ENCODE measurements around the gene DPM2.
A peak's percentile ranks its signal among the peaks of the same experiment; 100 is the strongest.

The DPM2 gene

DNA sequence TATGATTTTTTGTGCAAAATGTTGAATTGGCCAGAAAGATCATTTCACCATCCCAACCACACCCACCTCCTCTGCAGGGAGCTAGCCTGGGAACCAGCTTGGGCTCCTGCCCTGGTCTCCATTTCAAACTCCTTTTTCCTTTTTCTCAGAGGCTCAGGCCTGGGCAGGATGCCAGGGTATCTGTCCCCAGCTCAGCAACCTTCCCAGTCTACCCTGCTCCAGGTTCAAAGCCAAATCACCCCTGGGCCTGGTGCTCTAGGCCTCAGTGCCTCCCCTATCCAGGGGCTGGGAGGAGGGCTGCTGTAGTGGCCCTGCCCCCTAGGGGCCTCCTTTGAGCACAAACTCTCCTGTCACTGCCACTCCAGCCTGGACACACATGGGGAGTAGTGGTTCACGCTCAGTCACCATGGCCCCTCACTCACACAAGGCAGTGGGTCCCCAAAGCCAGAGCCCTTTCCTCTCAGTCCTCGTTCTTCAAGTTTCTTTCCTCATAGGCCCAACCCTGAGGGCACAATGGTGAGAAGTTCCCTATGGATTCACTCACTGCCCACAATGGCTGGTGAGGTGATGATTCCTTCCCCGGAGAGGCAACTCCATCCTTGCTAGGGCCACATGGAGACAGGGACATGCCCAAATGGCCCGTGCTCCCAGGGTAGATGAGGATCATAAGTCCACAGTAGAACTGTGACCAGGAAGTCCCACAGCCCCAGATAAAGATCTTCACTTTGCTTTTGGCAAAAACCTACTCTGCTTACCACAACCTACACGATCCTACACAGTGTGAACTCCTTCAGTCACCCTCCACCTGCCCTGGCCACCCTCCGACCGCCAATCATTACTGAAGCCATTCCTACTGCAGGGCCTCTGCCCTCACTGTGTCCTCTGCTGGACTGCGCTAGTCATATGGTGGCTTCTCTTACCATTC lies 19.2 kb downstream of the DPM2 start:
- DNase-seq (ENCODE audit: low read depth in 2 of 2): no peak

DNA sequence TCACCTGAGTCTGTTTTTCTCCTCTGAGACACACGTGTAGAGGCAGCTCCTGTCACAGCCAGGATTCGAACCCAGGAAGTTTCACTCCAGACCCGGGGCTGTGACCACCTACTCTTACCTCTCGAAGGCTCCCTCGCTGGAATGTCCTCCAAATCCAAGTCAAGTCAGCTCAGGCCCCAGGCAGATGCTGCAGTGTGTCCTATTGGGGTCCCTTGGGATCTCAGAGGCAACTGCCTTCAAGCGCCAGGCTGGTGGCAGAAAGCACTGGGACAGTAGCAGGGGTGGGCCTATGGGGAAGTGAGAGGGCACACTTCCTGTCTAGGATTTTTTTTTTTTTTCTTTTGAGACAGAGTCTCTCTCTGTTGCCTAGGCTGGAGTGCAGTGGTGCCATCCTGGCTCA lies 20.1 kb downstream of the DPM2 start:
- no peak for DNase-seq (ENCODE audit: low read depth in 2 of 2)

DNA sequence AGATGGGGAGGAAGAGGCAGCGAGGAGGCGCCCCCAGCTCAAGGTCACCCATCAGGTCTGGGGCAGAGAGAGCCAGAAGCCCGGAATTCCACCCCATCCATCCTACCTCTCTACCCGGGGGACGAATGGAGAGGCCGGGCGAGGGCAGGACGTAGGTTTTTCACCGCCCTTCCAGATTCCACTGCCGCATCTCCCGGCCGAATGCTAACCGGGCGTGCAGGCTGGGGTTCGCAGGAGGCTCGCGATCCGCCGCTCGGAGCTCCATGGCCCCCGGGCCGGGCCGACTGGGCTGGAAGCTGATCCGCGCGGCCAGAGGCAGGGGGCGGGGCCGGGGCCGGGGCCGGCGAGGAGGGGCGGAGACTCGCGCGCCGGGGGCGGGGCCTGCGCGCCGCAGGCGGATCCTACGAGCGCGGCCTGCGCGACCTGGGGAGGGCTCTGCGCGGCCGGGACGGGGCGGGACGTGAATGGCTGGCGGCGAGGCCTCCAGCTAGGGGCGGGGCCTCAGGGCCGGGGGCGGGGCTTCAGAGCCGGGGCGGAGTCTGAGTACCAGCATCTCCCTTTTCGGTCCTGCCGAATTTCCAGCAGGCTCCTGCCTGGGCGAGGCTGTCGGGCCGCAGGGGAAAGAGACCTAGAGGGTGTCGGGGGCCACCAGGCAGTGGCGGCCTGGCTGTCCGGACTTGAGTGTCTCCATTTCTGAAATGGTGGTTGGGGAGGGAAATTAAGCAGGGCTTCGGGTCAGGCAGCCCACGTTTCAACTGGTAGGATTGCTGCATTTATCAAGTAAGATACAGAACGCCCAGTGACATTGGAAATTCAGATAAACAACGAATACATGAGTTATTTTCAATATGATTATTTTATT lies 20.7 kb downstream of the DPM2 start, which contains the start of gene ST6GALNAC4:
Gene ST6GALNAC4, minus strand, starts transcription at position 322 of the 862 bp plus-strand sequence. CDS start 622 bp downstream, outside the sequence.
- peak; percentile 92 to 98 for DNase-seq (ENCODE audit: low read depth in 2 of 2)

DNA sequence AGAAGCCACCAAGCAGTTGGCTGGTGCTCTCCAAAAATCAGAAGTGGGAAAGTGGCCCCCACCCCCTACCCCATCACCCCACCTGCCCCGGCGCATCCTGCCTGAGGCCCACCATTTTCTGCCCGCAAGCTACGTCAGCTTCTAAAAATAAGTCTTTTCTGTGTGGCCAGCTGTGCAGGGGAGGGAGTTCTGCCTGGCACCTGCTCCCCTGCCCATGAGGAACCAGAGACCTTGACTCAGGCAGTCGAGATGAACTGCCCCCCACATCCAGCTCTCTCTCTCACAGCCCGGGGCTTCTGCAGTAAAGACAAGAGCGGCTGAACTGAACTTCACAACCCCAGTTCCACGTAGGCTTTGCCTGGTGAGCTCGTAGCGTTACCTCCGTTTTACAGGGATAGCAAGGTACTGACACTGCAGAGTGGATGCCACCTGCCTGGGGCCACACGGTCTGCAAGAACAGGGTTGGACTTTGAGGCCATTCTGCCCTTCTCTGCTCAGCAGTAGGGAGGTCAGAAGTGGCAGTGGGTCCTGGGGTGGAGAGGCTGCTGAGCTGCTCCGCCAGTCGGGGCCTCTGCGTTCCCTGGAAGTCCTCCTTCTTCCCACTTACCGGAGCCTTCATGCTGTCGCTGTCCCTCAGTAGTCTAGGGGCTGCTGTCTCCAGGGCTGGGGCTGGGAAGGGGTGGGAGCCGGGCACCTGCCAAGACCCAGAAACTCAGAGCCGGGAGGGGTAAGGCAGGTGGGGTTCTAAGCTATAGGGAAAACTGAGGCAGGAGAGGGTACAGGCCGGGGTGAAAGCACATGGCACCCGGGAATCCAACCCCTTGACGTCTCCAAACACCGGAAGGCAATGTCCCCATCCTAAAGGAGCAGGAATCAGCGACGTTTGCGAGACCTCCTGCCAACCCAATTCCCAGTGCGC lies 21.6 kb downstream of the DPM2 start:
- no peak for DNase-seq (ENCODE audit: low read depth in 2 of 2)

DNA sequence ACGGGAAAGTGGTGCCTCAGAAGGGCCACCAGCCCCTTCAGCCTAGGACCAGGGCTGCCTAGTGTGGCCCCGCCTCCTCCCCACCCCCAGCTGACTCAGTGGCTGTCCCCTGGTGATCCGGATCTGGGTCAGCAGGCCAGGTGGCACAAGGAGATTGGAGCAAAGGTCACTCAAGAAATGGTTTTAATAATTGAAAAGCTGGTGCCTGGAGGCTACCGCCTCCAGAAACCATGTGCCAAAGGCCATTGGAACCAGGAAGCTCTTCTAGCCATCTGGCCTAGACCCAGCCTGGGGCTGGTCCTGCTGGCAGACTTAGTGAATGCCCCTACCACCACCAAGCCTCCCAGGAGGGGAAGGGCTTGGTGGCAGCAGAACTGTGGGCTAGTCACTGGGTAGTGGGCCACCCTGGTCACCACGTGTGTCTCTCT lies 22.3 kb downstream of the DPM2 start:
- DNase-seq (ENCODE audit: low read depth in 2 of 2): no peak

DNA sequence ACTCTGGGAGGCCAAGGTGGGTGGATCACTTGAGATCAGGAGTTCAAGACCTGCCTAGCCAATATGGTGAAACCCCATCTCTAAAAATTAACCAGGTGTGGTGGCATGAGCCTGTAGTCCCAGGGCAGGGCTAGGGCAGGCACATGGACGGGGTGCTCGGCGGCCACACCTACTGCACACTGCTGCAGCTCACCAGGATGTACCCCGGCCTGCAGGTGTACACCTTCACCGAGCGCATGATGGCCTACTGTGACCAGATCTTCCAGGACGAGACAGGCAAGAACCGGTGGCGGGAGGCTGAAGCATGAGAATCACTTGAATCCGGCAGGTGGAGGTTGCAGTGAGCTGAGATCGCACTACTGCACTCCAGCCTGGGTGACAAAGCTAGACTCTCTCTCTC lies 24.0 kb downstream of the DPM2 start:
- DNase-seq (ENCODE audit: low read depth in 2 of 2): no peak

DNA sequence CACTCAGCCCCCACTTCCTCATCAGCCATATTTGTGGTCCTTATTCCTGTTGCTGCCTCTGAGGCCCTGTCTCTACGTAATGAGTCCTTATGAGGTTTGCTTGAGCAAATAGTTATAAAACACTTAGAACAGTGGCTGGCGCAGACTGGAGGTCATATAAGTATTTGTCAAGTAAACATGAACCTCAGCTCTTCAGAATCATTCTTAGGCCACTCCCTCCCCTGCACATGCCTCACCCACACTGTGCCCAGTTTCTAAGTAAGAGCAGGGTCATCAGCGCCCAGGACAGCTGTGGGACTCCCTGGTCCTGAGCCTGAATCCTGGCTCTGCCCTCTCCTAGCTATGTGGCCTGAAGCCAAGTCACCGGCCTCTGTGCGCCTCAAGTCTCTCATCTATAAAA lies 24.8 kb downstream of the DPM2 start:
- DNase-seq (ENCODE audit: low read depth in 2 of 2): no peak

DNA sequence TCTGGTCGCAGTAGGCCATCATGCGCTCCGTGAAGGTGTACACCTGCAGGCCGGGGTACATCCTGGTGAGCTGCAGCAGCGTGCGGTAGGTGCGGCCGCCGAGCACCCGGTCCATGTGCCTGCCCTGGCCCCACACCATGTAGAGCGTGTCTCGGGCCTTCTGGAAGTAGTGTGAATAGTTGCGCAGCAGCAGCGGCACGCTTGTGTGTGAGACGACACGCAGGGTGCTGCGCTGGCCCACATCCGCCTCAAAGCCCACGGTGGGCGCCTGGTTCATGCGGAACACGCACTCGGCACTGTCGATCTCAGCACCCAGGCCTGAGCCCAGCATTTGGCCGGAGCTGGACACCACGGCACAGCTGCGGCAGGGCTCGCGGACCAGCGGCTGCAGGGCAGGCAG lies 25.4 kb downstream of the DPM2 start:
- DNase-seq (ENCODE audit: low read depth in 2 of 2): no peak

DNA sequence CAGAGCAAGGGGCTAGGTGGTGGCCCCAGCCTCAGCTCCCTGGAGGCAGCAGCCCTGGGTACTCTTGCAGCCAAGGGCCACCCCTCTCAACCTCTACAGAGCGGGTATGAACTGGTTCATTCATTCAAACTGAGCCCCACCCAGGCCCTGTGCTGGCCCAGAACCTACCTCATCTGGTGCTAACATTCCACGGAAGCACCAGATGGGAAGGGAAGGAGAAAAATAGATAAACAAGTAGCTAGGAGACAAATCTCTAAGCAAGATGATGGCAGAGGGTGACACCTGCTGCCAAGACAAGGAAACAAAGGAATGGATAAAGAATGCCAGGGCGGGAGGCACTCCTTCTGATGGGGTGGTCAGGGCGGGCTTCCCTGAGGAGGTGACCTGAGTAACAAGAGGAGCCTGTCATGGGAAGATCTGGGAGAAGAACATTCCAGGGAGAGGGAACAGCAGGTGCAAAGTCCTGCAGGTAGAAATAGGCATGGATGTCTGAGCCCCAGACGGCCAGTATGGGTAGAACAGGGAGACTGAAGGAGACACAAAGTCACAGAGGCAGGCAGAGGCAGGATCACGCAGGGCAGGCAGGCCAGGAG lies 26.9 kb downstream of the DPM2 start:
- DNase-seq (ENCODE audit: low read depth in 2 of 2): no peak

DNA sequence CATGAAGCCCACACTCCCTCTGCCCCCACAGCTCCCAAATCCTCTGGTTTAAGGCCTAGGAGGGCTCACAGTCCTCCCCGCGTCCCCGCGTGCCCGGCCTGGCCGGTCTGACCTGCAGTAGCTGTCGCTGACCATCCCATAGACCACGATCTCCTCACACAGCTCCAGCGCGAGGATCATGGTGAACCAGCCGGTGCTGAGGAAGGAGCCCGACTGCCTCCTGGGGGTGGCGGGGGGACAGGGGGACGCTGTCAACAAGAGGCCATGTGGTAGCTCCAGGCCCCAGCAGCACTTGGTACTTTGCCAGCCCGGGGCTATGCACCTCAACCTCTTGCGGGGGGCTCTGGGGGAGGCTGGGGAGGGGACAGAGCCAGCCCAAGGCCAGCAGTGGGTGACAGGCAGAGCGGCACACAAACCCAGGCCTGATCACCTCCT lies 27.8 kb downstream of the DPM2 start:
- no peak for DNase-seq (ENCODE audit: low read depth in 2 of 2)

DNA sequence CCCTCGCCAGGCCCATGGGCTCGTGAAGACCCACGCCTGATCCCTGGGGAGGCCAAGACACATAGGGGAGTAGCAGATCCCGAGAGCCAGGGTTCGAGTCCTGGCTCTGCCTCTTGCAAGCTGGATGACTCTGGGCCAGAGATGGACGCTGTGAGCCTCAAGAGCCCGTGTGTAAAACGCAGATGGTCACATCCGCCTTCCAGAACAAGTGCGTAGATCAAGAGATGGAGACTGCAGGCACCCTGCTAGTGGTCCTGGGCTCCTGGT lies 29.1 kb downstream of the DPM2 start:
- no peak for DNase-seq (ENCODE audit: low read depth in 2 of 2)

DNA sequence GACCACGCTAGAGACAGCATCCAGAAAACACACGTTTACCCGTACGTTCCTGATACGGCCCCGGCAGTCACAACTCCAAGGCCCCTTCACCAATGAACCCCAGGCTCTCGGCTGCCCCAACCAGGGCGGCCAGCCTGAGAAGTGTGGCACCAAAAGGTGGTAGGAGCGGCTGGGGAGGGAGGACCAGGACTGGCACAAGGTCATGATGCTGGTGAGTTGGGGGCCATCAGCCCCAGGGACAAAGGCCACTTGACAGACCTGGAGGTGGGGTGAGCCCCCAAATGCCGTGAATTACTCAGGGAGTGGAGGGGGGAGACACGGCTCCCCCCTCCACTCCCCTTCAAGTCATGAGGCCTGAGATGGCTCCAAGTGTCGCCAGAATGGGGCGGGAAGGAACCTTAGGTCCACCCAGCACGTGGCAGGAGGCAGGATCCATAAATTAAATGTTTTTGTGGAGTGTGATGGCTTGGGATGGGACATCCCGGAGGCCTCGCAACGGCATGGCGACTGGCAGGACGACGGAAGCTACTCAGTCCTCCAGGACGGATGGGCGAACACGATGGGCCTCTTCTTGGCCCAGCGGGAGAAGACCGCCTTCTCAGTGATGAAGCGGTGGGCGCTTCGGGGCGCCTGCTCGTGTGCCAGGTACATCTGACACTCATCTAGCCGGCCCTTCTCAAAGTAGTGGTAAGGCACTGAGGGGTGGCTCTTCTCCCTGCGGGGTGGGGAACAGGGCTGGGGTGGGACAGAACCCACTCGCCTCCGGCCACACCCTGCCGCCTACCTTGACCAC lies 29.6 kb downstream of the DPM2 start:
- DNase-seq (ENCODE audit: low read depth in 2 of 2): no peak

DNA sequence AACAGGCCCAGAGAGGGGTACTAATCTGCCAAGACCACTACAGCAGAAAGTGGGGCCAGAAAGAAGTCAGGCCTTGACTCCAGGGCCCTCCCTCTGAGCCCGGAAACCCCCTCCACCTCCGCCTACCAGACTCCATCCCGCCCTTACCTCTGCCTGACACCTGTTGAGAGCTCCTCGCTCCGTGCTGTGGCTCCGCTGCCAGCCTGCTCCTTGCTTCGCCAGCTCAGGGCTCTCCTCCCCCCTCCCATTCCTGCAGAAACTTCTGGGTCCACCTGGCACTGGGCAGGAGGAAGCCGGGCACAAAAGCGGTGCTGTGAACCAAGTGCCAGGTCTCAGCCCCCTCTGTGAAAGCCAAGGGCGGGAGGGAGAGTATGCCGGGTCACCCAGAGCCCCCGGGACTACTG lies 31.9 kb downstream of the DPM2 start:
- DNase-seq (ENCODE audit: low read depth in 2 of 2): no peak

DNA sequence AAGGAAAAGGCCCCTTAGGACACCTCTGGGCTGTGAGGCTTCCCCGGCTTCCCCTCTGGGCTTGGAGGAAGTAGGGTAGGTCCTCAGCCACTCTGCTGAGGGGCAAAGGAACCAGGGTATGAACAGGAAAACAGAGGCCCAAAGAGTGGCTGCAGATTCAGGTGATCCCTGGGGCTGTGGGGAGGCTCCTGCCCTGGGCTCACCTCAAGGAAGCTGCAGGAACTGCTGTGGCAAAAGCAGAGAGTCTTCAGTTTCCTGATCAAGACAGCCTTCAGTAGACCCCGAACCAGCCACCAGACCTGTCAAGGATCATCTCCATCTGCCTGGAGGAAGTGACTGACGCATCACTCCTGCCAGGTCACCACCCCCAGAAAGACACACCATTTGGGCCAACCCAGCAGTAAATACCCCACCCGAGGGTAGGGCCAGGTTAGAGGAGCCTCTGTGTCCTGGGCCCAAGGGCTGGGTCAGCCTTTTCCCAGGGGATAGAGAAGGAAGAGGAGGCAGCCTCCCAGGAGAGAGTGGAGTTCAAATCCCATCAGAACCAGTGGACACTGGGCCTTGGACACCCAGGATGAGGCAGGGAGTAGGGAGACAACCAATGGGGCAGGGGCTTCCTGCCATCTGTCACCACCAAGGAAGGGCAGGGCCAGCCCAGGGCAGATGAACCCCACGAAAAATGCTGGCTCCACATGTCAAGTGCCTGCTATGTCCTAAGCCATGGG lies 32.5 kb downstream of the DPM2 start:
- DNase-seq (ENCODE audit: low read depth in 2 of 2): no peak

DNA sequence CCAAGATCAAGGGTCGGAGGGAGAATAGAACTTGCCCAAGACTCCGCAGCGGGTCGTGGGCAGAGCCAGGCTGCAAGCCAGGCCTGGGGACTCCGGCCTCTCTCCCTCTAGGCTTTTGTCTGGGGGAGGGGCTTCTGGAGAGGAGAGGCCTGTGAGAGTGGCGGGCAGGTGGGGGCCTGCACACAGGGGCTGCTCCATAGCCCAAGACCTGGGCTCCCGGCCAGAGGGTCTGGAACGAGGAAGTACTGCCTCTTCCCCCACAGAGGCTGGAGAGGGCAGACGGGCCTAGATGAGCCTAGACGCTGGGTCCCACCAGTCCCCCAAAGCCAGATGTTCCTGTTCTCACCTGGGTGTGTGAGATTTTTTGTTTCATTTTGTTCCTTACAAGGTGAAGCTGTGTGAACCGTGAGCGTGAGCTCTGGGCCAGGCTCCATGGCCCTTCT lies 33.1 kb downstream of the DPM2 start:
- DNase-seq (ENCODE audit: low read depth in 2 of 2): no peak

DNA sequence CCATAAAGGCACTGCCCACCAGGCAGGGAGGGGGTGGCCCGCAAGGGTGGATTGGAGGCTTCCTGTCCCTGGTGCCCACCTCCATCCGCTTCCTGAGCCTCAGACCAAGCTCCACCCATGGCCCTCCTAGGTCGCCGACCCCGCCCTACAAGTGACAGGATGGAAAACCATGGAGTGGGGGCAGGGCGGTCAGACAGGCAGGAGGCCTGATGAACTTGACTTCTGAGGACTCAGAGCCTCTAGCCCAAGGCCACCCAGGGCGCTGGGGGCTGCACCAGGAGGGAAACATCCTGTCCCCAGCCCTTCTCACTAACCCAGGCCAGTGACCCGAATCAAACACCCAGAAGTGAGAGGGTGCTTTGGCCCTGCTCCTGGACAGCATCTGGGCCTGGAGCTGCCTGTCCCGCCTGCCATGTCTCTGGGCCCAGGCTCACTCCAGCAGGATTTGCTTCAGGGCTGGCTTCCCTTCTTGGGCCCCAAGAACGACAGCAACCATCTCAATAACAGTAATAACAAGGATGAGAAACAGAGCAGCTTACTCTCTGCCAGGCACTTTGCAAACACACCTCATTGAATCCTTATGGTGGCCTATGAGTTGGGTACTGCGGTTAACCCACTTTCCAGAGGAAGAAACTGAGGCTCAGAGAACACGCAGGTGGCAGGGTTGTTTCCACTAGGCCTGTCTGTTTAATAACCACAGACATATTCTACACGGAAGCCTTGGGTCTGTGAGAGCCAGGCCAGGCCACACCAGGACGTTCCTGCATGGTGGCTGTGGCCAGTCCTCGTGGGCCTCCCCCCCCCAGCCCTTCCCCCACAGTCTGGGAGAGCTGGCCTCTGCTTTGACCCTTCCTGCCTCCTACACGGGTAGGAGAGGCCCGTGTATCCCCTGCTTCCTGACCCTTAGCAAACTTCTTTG lies 33.8 kb downstream of the DPM2 start:
- peak; percentile 62 to 88 for DNase-seq (ENCODE audit: low read depth in 2 of 2)

DNA sequence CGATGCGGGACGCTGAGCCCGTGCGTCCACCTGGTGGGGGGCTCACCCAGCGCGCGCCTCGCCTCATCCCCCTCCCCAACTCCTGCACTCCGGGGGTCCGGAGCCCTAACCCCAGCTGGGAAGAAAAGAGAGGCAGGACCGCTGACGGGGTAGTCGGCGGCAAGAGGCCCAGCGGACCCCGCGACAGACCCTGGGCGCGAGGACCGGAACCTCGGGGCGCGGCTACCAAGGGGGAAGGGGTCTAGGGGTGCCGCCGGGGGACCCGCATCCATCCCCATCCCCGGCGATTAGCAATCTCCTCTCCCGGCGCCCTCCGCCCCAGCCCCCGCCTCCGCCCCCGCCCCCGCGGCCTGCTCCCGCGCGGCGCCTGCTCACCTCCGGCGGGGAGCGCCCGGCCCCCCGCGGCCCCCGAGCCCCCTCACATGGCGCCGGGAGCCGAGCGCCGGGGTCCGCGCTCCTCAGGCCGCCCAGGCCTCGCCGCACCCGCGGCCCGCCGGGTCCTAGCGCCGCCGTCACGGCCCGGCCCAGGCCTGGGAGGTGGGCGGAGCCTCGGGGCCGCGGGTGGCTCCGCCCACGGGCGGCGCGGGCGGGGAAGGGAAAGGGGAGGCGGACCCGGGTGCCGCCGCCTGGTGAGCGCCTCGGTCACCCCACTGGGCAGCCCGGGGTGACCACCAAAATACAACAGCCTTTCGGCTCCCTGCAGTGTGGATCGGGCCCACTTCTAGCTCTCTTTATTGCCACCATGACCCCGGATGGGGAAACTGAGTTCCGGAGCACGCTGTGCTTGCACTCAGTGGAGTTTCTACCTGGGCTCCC lies 38.3 kb downstream of the DPM2 start, which contains the start of gene ST6GALNAC6:
Gene ST6GALNAC6, minus strand, starts transcription at position 476 of the 816 bp plus-strand sequence. CDS start 1,622 bp downstream, outside the sequence.
- peak in 1 of 2 experiments; percentile 68 for DNase-seq (ENCODE audit: low read depth in 2 of 2)

Data from stimulated activated CD4-positive, alpha-beta T cell treated with anti-CD3 and anti-CD28 coated beads, Interleukin-12 subunit alpha, Interleukin-12 subunit beta, amount 100 ng/mL, for 24 hours (primary cell).